Vagina (tissue), 2 donors: Measurements from ENCODE around the gene CDC16. TPM values are rescaled to one million over a fixed set of nuclear protein-coding genes. Genes with fewer than 3 reads are reported as not detected.
"Not testable (repeated sequence)": the region's sequence is repeated elsewhere in the genome, so short reads cannot be mapped to it uniquely, and the experiment has no call there.

Source experiments
- DNase-seq, 2 donors: peaks; one replicate each; pipeline ENCODE4 v3.0.0-alpha.2; 2017; ENCODE audit errors: extremely low spot score in 2 of 2
- H3K27ac ChIP-seq: fragments of 200-600 bp; sonication (generic); one replicate; pipeline ENCODE4 v1.5.1; 2019
- H3K27me3 ChIP-seq: fragments of 200-600 bp; sonication (generic); one replicate; pipeline ENCODE4 v1.5.1; 2019
- H3K36me3 ChIP-seq, 2 donors: fragments of 200-600 bp; sonication (generic); one replicate each; pipeline ENCODE4 v1.5.1; 2017 to 2019
- H3K4me1 ChIP-seq: fragments of 200-600 bp; sonication (generic); one replicate; pipeline ENCODE4 v1.5.1; 2019
- H3K4me3 ChIP-seq, 2 donors: fragments of 200-600 bp; sonication (generic); 1 replicate in 1 of 2; 2 replicates in 1 of 2; pipeline ENCODE4 v1.5.1; 2016 to 2019
- H3K9me3 ChIP-seq: fragments of 200-600 bp; sonication (generic); one replicate; pipeline ENCODE4 v1.5.1; 2019
- POLR2A ChIP-seq, 2 donors: fragments of 450-650 bp; IDR thresholded peaks; one replicate each; pipeline ENCODE4 v1.6.1; 2017; ENCODE audit warnings: antibody characterized with exemption in 2 of 2, mild to moderate bottlenecking in 2 of 2, moderate library complexity in 2 of 2
- POLR2AphosphoS5 ChIP-seq, 2 donors: sonication (generic); formaldehyde crosslinking; IDR thresholded peaks; one replicate each; pipeline ENCODE4 v1.9.0; 2017; ENCODE audit warnings: antibody characterized with exemption in 2 of 2, mild to moderate bottlenecking in 2 of 2, low read depth in 1 of 2; ENCODE audit not compliant: insufficient read depth in 1 of 2
- intact Hi-C: fragments of 100-400 bp; cut with DNase I; formaldehyde crosslinking; loops from one replicate; pipeline ENCODE4 v1.15.1; 2023
- total RNA-seq: library from RNA; depleted of rRNA; stranded (reverse); fragments of >200 nt; gene quantifications from one replicate; pipeline ENCODE4 v1.2.3, GENCODE V29; 2016
- TF ChIP-seq, protein P1 (sequence below), 3 experiments: fragments of 450-650 bp in 2 of 3; fragments of 200-600 bp in 1 of 3; sonication (generic) in 1 of 3; IDR thresholded peaks; one replicate each; pipeline ENCODE4 v1.5.1; 2017 to 2019; ENCODE audit warnings: antibody characterized with exemption in 3 of 3, mild to moderate bottlenecking in 2 of 3, moderate library complexity in 2 of 3

CDC16 gene
- total RNA-seq, 1 donor from 2014 or later: 60.9 TPM

DNA sequence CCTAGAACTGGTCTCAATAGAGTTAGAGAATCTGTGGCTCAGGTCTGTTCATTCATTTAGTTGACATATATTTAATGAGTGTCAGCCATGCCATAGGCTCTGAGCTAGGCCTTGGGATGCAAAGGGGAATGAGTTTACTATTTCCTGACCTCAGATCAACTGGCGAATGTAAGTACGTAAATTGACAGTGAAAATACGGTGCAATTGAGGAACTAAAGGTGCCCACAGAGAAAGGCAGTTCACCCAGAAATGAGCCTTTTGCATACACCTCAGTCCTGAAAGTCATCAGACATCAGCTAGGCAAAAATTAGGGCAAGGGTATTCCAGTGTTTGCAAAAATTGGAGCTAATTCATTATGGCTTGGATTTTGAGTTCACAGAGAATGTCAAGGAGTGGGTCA, 26.1 kb downstream of the CDC16 start:
- H3K27ac ChIP-seq: no peak overlapping the region
- peaks cover 0 to 81% of the 10 kb centered on the region in 2 donors for H3K36me3 ChIP-seq
- intact Hi-C loops: no loop called here
- no peaks in the 10 kb centered on the region for H3K27me3 ChIP-seq
- H3K4me3 ChIP-seq: no peak overlapping the region
- TF ChIP-seq, protein P1, sequence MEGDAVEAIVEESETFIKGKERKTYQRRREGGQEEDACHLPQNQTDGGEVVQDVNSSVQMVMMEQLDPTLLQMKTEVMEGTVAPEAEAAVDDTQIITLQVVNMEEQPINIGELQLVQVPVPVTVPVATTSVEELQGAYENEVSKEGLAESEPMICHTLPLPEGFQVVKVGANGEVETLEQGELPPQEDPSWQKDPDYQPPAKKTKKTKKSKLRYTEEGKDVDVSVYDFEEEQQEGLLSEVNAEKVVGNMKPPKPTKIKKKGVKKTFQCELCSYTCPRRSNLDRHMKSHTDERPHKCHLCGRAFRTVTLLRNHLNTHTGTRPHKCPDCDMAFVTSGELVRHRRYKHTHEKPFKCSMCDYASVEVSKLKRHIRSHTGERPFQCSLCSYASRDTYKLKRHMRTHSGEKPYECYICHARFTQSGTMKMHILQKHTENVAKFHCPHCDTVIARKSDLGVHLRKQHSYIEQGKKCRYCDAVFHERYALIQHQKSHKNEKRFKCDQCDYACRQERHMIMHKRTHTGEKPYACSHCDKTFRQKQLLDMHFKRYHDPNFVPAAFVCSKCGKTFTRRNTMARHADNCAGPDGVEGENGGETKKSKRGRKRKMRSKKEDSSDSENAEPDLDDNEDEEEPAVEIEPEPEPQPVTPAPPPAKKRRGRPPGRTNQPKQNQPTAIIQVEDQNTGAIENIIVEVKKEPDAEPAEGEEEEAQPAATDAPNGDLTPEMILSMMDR (IDR thresholded peaks at IDR 0.05): no peak
- TF ChIP-seq POLR2A (IDR thresholded peaks at IDR 0.05) (no peak), POLR2AphosphoS5 (IDR thresholded peaks at IDR 0.05; ENCODE audit: insufficient read depth in 1 of 2, low read depth in 1 of 2) (no peak)
- H3K9me3 ChIP-seq: no peaks in the 10 kb centered on the region
- DNase-seq: no peak
- no peaks in the 10 kb centered on the region for H3K4me1 ChIP-seq

DNA sequence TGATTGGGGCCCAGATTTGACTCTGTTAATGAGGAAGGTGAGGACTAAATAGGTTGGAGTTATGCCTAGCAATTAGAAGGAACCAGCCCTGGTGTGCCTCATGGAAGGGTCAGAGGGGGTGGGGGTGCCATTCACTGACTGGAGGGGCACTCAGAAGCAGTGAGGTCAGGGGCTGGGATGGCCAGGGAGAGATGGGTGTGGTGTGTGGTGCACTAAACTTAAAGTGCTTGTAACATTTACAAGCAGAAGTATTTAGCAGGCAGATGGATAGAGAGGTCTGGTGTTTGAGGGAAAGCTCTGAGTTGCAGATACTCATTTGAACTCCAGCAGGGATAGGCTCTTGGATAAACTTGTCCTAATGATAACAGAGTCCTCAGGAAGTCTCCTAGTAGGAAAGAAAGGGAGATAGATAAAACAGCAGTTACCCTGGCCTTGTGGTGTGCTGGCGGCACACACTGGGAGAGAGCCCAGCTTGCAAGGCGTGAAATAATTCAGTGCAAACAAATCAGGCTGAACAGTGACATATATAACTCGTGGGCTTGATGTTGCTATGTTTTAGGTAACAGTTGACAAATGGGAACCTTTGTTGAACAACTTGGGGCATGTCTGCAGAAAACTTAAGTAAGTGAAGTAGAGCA, 26.8 kb downstream of the CDC16 start:
- peaks cover 0 to 85% of the 10 kb centered on the region in 2 donors for H3K36me3 ChIP-seq
- no peaks in the 10 kb centered on the region for H3K27me3 ChIP-seq
- intact Hi-C loops: no loop called here
- H3K9me3 ChIP-seq: no peaks in the 10 kb centered on the region
- no peak for DNase-seq
- H3K27ac ChIP-seq: no peak overlapping the region
- TF ChIP-seq, protein P1 (IDR thresholded peaks at IDR 0.05): no peak
- TF ChIP-seq POLR2AphosphoS5 (IDR thresholded peaks at IDR 0.05; ENCODE audit: insufficient read depth in 1 of 2, low read depth in 1 of 2) (no peak), POLR2A (IDR thresholded peaks at IDR 0.05) (no peak)
- H3K4me3 ChIP-seq: no peak overlapping the region
- H3K4me1 ChIP-seq: no peaks in the 10 kb centered on the region

DNA sequence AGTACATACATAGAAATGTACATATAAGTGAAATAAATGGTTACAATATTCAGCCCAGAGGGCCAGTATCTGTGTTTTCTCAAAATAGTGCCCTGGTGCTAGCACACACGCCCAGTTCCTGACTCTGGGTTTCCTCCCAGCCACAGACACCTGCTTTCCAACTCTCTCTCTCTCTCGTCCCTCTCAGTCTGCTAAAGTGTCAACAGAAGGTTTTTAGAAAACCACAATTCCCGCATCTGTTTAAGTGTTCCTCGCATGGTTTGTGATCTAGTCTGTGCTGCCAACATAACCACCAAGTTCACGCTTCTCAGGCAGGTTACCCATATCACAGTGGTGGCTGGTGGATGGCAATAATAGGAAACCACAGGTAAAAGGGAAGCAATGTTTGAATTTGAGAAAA, 28.9 kb downstream of the CDC16 start:
- intact Hi-C loops: no loop called here
- H3K9me3 ChIP-seq: no peaks in the 10 kb centered on the region
- DNase-seq: no peak
- no peak overlapping the region for H3K27ac ChIP-seq
- H3K27me3 ChIP-seq: no peaks in the 10 kb centered on the region
- no peak overlapping the region for H3K4me3 ChIP-seq
- no peaks in the 10 kb centered on the region for H3K4me1 ChIP-seq
- peaks cover 0 to 81% of the 10 kb centered on the region in 2 donors for H3K36me3 ChIP-seq
- TF ChIP-seq, protein P1 (IDR thresholded peaks at IDR 0.05): no peak
- TF ChIP-seq POLR2A (IDR thresholded peaks at IDR 0.05) (no peak), POLR2AphosphoS5 (IDR thresholded peaks at IDR 0.05; ENCODE audit: insufficient read depth in 1 of 2, low read depth in 1 of 2) (no peak)

DNA sequence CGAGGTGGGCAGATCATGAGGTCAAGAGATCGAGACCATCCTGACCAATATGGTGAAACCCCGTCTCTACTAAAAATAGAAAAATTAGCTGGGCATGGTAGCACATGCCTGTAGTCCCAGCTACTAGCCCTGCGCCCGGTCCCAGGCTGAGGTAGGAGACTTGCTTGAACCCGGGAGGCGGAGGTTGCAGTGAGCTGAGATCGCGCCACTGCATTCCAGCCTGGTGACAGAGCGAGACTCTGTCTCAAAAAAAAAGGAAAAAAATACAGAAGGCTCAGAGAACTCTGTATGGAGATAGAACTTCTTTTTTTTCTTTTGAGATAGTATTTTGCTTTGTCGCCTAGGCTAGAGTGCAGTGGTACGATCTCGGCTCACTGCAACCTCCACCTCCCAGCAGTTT, 29.6 kb downstream of the CDC16 start:
- H3K4me1 ChIP-seq, intact Hi-C loops, H3K27ac ChIP-seq, H3K9me3 ChIP-seq, H3K27me3 ChIP-seq, H3K4me3 ChIP-seq, DNase-seq: not testable (repeated sequence)
- peaks cover 0 to 84% of the 10 kb centered on the region in 2 donors for H3K36me3 ChIP-seq

DNA sequence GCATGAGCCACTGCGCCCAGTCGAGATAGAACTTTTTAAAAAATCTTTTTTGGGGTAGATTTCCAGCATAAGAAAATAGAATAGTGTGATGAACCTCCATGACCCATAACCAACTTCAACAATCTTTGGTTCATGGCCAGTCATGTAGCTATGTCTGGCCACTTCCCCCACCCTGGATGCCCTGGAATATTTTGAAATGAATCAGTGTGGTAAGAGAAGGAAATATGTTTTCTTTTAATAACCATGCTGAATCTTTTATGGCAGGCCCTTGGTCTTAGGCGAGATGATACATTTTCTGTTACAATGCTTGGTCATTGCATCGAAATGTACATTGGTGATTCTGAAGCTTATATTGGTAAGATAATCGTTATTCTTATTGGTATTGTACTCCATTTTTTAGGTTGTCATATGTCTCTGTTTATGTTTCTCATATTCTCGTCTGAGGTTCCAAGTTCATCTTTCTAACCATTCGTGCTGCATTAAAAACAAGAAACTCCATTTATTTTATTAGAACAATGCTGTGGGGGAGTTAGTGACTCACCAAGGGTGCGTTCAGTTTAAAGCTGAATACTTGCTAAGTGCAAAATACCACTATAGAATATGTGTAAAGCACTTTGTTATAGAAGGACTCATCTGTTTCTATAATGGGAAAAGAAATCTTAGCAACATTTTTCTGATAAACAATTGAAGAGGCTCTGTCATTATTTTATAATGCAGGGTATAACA, 30.4 kb downstream of the CDC16 start:
- H3K36me3 ChIP-seq: peaks cover 0 to 84% of the 10 kb centered on the region in 2 donors

More for the DNA sequence above, 30.4 kb downstream of the CDC16 start:
- intact Hi-C loops: no loop called here
- H3K4me3 ChIP-seq: no peak overlapping the region
- no peaks in the 10 kb centered on the region for H3K9me3 ChIP-seq
- H3K4me1 ChIP-seq: no peaks in the 10 kb centered on the region
- TF ChIP-seq, protein P1 (IDR thresholded peaks at IDR 0.05): no peak
- no peak for TF ChIP-seq POLR2AphosphoS5 (IDR thresholded peaks at IDR 0.05; ENCODE audit: insufficient read depth in 1 of 2, low read depth in 1 of 2)
- no peak for TF ChIP-seq POLR2A (IDR thresholded peaks at IDR 0.05)
- no peak for DNase-seq
- no peaks in the 10 kb centered on the region for H3K27me3 ChIP-seq
- H3K27ac ChIP-seq: no peak overlapping the region
